Measurements from ENCODE around the gene WNT9A. TPM values are rescaled to one million over a fixed set of nuclear protein-coding genes. Genes with fewer than 3 reads are reported as not detected.

Gene WNT9A
- total RNA-seq, 2 experiments from 2014 or later: not detected

- CTCF ChIA-PET: interaction anchor here (1.0 kb wide), 1 partner anchor 11 kb away, joined by 3 read pairs; no protein-coding TSS in a partner anchor
- no peak for DNase-seq
- H3K9me3 Mint-ChIP-seq: peaks cover 16% of the 10 kb centered on the region
Observed at GRCh38 chr1:227937031-227937837, 10.5 kb downstream of the WNT9A start.

GRCh38 chr1:227935826-227936225 lies 11.9 kb downstream of the WNT9A start:
- Mint-ChIP-seq H3K27ac (no peak overlapping the region), H3K4me1 (ENCODE audit: low read depth) (peaks cover 20% of the 10 kb centered on the region), H3K27me3 (ENCODE audit: low read depth) (no peaks in the 10 kb centered on the region), H3K9me3 (peaks cover 16% of the 10 kb centered on the region), H3K4me3 (no peak overlapping the region), H3K36me3 (ENCODE audit: low read depth) (no peaks in the 10 kb centered on the region)
- intact Hi-C loops (cut with micrococcal nuclease): loop anchor here (2.0 kb wide), 1 partner anchor 175 kb away; no protein-coding TSS in a partner anchor
- CTCF ChIA-PET: interaction anchor here (1.0 kb wide), 1 partner anchor 13 kb away, joined by 3 read pairs; no protein-coding TSS in a partner anchor
- no peak for DNase-seq

More at GRCh38 chr1:227937031-227937837, 10.5 kb downstream of the WNT9A start:
- Mint-ChIP-seq H3K27ac (no peak overlapping the region), H3K27me3 (ENCODE audit: low read depth) (no peaks in the 10 kb centered on the region), H3K4me1 (ENCODE audit: low read depth) (peaks cover 10% of the 10 kb centered on the region), H3K4me3 (no peak overlapping the region), H3K36me3 (ENCODE audit: low read depth) (no peaks in the 10 kb centered on the region)
- intact Hi-C loops (cut with micrococcal nuclease): no loop called here

GRCh38 chr1:227934476-227935313 lies 13.0 kb downstream of the WNT9A start:
- H3K4me1 Mint-ChIP-seq (ENCODE audit: low read depth): peaks cover 20% of the 10 kb centered on the region
- peak overlapping the region; percentile 73 for H3K27ac Mint-ChIP-seq
- peaks cover 16% of the 10 kb centered on the region for H3K9me3 Mint-ChIP-seq
- CTCF ChIA-PET: no interaction called here
- no peak overlapping the region for H3K4me3 Mint-ChIP-seq
- peak; percentile 70 for DNase-seq
- no peaks in the 10 kb centered on the region for H3K27me3 Mint-ChIP-seq (ENCODE audit: low read depth)
- H3K36me3 Mint-ChIP-seq (ENCODE audit: low read depth): no peaks in the 10 kb centered on the region
- intact Hi-C loops (cut with micrococcal nuclease): loop anchor here (2.0 kb wide), 1 partner anchor 174 kb away; no protein-coding TSS in a partner anchor

- Mint-ChIP-seq H3K27ac (no peak overlapping the region), H3K4me1 (ENCODE audit: low read depth) (peaks cover 19% of the 10 kb centered on the region), H3K27me3 (ENCODE audit: low read depth) (no peaks in the 10 kb centered on the region), H3K4me3 (no peak overlapping the region), H3K36me3 (ENCODE audit: low read depth) (no peaks in the 10 kb centered on the region), H3K9me3 (peaks cover 5% of the 10 kb centered on the region)
- CTCF ChIA-PET: no interaction called here
- intact Hi-C loops (cut with micrococcal nuclease): no loop called here
- DNase-seq: no peak
Observed at GRCh38 chr1:227929751-227930472, 17.8 kb downstream of the WNT9A start.

- H3K4me1 Mint-ChIP-seq (ENCODE audit: low read depth): peaks cover 15% of the 10 kb centered on the region
- CTCF ChIA-PET: no interaction called here
- H3K9me3 Mint-ChIP-seq: no peaks in the 10 kb centered on the region
- H3K27me3 Mint-ChIP-seq (ENCODE audit: low read depth): no peaks in the 10 kb centered on the region
- DNase-seq: no peak
- no peaks in the 10 kb centered on the region for H3K36me3 Mint-ChIP-seq (ENCODE audit: low read depth)
- H3K4me3 Mint-ChIP-seq: no peak overlapping the region
- no peak overlapping the region for H3K27ac Mint-ChIP-seq
- intact Hi-C loops (cut with micrococcal nuclease): no loop called here
Observed at GRCh38 chr1:227928811-227929375, 18.8 kb downstream of the WNT9A start.

GRCh38 chr1:227927971-227928741 lies 19.6 kb downstream of the WNT9A start:
- Mint-ChIP-seq H3K27ac (no peak overlapping the region), H3K36me3 (ENCODE audit: low read depth) (no peaks in the 10 kb centered on the region), H3K27me3 (ENCODE audit: low read depth) (no peaks in the 10 kb centered on the region), H3K4me3 (no peak overlapping the region), H3K9me3 (no peaks in the 10 kb centered on the region), H3K4me1 (ENCODE audit: low read depth) (peaks cover 15% of the 10 kb centered on the region)
- intact Hi-C loops (cut with micrococcal nuclease): no loop called here
- no peak for DNase-seq
- CTCF ChIA-PET: no interaction called here

GRCh38 chr1:227926896-227927885 lies 20.5 kb downstream of the WNT9A start:
- H3K27ac Mint-ChIP-seq: no peak overlapping the region
- no peak overlapping the region for H3K4me3 Mint-ChIP-seq
- CTCF ChIA-PET: no interaction called here
- no peaks in the 10 kb centered on the region for H3K36me3 Mint-ChIP-seq (ENCODE audit: low read depth)
- no peaks in the 10 kb centered on the region for H3K27me3 Mint-ChIP-seq (ENCODE audit: low read depth)
- peaks cover 10% of the 10 kb centered on the region for H3K4me1 Mint-ChIP-seq (ENCODE audit: low read depth)
- H3K9me3 Mint-ChIP-seq: no peaks in the 10 kb centered on the region
- no peak for DNase-seq
- intact Hi-C loops (cut with micrococcal nuclease): no loop called here

- CTCF ChIA-PET: no interaction called here
- DNase-seq: no peak
- intact Hi-C loops (cut with micrococcal nuclease): no loop called here
- Mint-ChIP-seq H3K9me3 (no peaks in the 10 kb centered on the region), H3K4me3 (no peak overlapping the region), H3K27ac (no peak overlapping the region), H3K4me1 (ENCODE audit: low read depth) (peaks cover 4% of the 10 kb centered on the region), H3K27me3 (ENCODE audit: low read depth) (no peaks in the 10 kb centered on the region), H3K36me3 (ENCODE audit: low read depth) (no peaks in the 10 kb centered on the region)
Observed at GRCh38 chr1:227926216-227926791, 21.4 kb downstream of the WNT9A start.

- no peak overlapping the region for H3K27ac Mint-ChIP-seq
- CTCF ChIA-PET: no interaction called here
- no peaks in the 10 kb centered on the region for H3K4me1 Mint-ChIP-seq (ENCODE audit: low read depth)
- no peaks in the 10 kb centered on the region for H3K27me3 Mint-ChIP-seq (ENCODE audit: low read depth)
- intact Hi-C loops (cut with micrococcal nuclease): no loop called here
- H3K9me3 Mint-ChIP-seq: no peaks in the 10 kb centered on the region
- DNase-seq: no peak
- H3K4me3 Mint-ChIP-seq: no peak overlapping the region
- no peaks in the 10 kb centered on the region for H3K36me3 Mint-ChIP-seq (ENCODE audit: low read depth)
Observed at GRCh38 chr1:227925582-227926198, 22.0 kb downstream of the WNT9A start.

- H3K27me3 Mint-ChIP-seq (ENCODE audit: low read depth): no peaks in the 10 kb centered on the region
- DNase-seq: no peak
- intact Hi-C loops (cut with micrococcal nuclease): no loop called here
- H3K36me3 Mint-ChIP-seq (ENCODE audit: low read depth): no peaks in the 10 kb centered on the region
- no peaks in the 10 kb centered on the region for H3K4me1 Mint-ChIP-seq (ENCODE audit: low read depth)
- CTCF ChIA-PET: no interaction called here
- H3K27ac Mint-ChIP-seq: no peak overlapping the region
- no peak overlapping the region for H3K4me3 Mint-ChIP-seq
- no peaks in the 10 kb centered on the region for H3K9me3 Mint-ChIP-seq
Observed at GRCh38 chr1:227924833-227925574, 22.7 kb downstream of the WNT9A start.
